NOMO-1 (cell line): Measurements from ENCODE around the gene TNFRSF12A.
A peak's percentile ranks its signal among the peaks of the same experiment; 100 is the strongest.

Experiments
- DNase-seq, 2 experiments: peaks; one replicate each; lab custom pipeline; 2025; ENCODE audit not compliant: unreplicated experiment in 2 of 2; lab: John Stamatoyannopoulos, UW

Gene TNFRSF12A

GRCh38 chr16:3010510-3010909, 9.7 kb upstream of the TNFRSF12A start:
- DNase-seq: no peak

GRCh38 chr16:3012246-3012645, 7.9 kb upstream of the TNFRSF12A start:
- no peak for DNase-seq

- DNase-seq: no peak
These were observed 7.2 kb upstream of the TNFRSF12A start, which contains the start of gene CLDN9 for GRCh38 chr16:3012828-3013420. Gene CLDN9 (plus strand): TSS chr16:3012923. CDS start chr16:3013363, 440 bp downstream.

GRCh38 chr16:3013491-3013951, 6.6 kb upstream of the TNFRSF12A start:
- DNase-seq: no peak

- no peak for DNase-seq
These were observed 6.0 kb upstream of the TNFRSF12A start for GRCh38 chr16:3013998-3014690.

- DNase-seq: no peak
These were observed 5.2 kb upstream of the TNFRSF12A start for GRCh38 chr16:3014971-3015370.

- no peak for DNase-seq
These were observed 4.2 kb upstream of the TNFRSF12A start for GRCh38 chr16:3015865-3016521.

- no peak for DNase-seq
These were observed 2.8 kb upstream of the TNFRSF12A start for GRCh38 chr16:3017344-3017743.

GRCh38 chr16:3017794-3018506, 2.2 kb upstream of the TNFRSF12A start, which contains the start of gene CLDN6:
Gene CLDN6 (minus strand): TSS chr16:3018183. CDS start chr16:3016021, 2,162 bp downstream.
- no peak for DNase-seq

- DNase-seq: no peak
These were observed 448 bp upstream of the TNFRSF12A start for GRCh38 chr16:3019594-3020246.

- peak in 1 of 2 experiments; percentile 37 for DNase-seq
These were observed 658 bp downstream of the TNFRSF12A start for GRCh38 chr16:3020604-3021448.

GRCh38 chr16:3021449-3022207, 1.5 kb downstream of the TNFRSF12A start:
- DNase-seq: peak; percentile 74 to 91

- DNase-seq: peak; percentile 34 to 59
These were observed 2.1 kb downstream of the TNFRSF12A start for GRCh38 chr16:3022208-3022683.

- DNase-seq: no peak
These were observed 2.7 kb downstream of the TNFRSF12A start for GRCh38 chr16:3022684-3023414.

GRCh38 chr16:3023415-3023668, 3.2 kb downstream of the TNFRSF12A start:
- no peak for DNase-seq

- DNase-seq: peak; percentile 95 to 97
These were observed 3.7 kb downstream of the TNFRSF12A start, which contains the start of the genes HCFC1R1 and THOC6 for GRCh38 chr16:3023669-3024478. Gene HCFC1R1 (minus strand): TSS chr16:3023942. CDS start chr16:3023941, 1 bp downstream. Gene THOC6 (plus strand): TSS chr16:3024035. CDS start chr16:3024327, 292 bp downstream.
